Peyer's patch (tissue), 4 donors: Measurements from ENCODE around the gene AP3M1.

ENCODE experiments used
- CTCF ChIP-seq, 6 experiments: fragments of 450-650 bp in 4 of 6; fragments of 200-600 bp in 2 of 6; sonication (generic) in 1 of 6; IDR thresholded peaks; one replicate each; pipeline ENCODE4 v1.5.1; 2017 to 2019; ENCODE audit warnings: antibody characterized with exemption in 6 of 6, mild to moderate bottlenecking in 3 of 6, moderate library complexity in 1 of 6
- POLR2A ChIP-seq, 2 donors: fragments of 450-650 bp; IDR thresholded peaks; one replicate each; pipeline ENCODE4 v1.5.1; 2017; ENCODE audit warnings: antibody characterized with exemption in 2 of 2, mild to moderate bottlenecking in 2 of 2, moderate library complexity in 2 of 2

GRCh38 chr10:74145133-74145532 is 5.5 kb downstream of the AP3M1 start:
- TF ChIP-seq CTCF (IDR thresholded peaks at IDR 0.05) (no peak), POLR2A (IDR thresholded peaks at IDR 0.05) (no peak)
